HepG2 (cell line): ENCODE measurements around the gene MCF2L.

Experiments
- FOXM1 ChIP-seq: sonication (generic); formaldehyde crosslinking; IDR thresholded peaks from 2 replicates; pipeline ENCODE4 v1.5.0; 2020; ENCODE audit warnings: missing genetic modification reagents
- ZFP36L1 ChIP-seq: sonication (generic); formaldehyde crosslinking; IDR thresholded peaks from 2 replicates; pipeline ENCODE4 v1.8.0; 2022; ENCODE audit warnings: mild to moderate bottlenecking, missing genetic modification reagents, moderate library complexity

- no peak for TF ChIP-seq ZFP36L1
- TF ChIP-seq FOXM1 = no peak
These were observed 30.6 kb downstream of the MCF2L start for GRCh38 chr13:112999414-113000177.
